ENCODE data around the gene UBE2D2. TPM values are rescaled to one million over a fixed set of nuclear protein-coding genes. Genes with fewer than 3 reads are reported as not detected.

UBE2D2 gene
- total and polyA plus RNA-seq, 2 of the 13 experiments (the other 11 are each of a cell fraction or from before 2014, with no cell fraction given), result 79.1 to 109 TPM

- TF ChIP-seq ZNF580 (CRISPR knock-in tag; IDR thresholded peaks at IDR 0.05; ENCODE audit: borderline replicate concordance, low read depth), result peak; percentile 82; the same call in 1 of the 2 replicates
- peak; percentile 86 for TF ChIP-seq GMEB2 (CRISPR knock-in tag; IDR thresholded peaks at IDR 0.05; ENCODE audit: low read depth)
- TF ChIP-seq ZNF614 (CRISPR knock-in tag; IDR thresholded peaks at IDR 0.05; ENCODE audit: borderline replicate concordance), result peak; percentile 40; the same call in 1 of the 2 replicates
- no peak for TF ChIP-seq ZNF282 (IDR thresholded peaks at IDR 0.05; ENCODE audit: partially characterized antibody)
- no peak; the same call in 1 of the 2 replicates for TF ChIP-seq ZNF225 (CRISPR knock-in tag; IDR thresholded peaks at IDR 0.05)
- no peak for TF ChIP-seq MZF1 (CRISPR knock-in tag; IDR thresholded peaks at IDR 0.05; ENCODE audit: borderline replicate concordance)
- no peak for TF ChIP-seq U2AF2 (IDR thresholded peaks at IDR 0.05; ENCODE audit: low read depth, low read length)
- peak; percentile 35; the same call in 1 of the 2 replicates for TF ChIP-seq SOX13 (IDR thresholded peaks at IDR 0.05)
- peak in 1 of 2 experiments; percentile 28; a peak in 1 of 4 replicates for TF ChIP-seq SOX13 (CRISPR knock-in tag; conservative IDR thresholded peaks at IDR 0.05 in 1 of 2, IDR thresholded peaks at IDR 0.05 in 1 of 2)
- TF ChIP-seq YY1 (IDR thresholded peaks at IDR 0.05; ENCODE audit: insufficient read depth, insufficient replicate concordance, low read depth, low read length), result peak; percentile 66
- TF ChIP-seq RBAK (CRISPR knock-in tag; IDR thresholded peaks at IDR 0.05), result no peak
- TF ChIP-seq GABPB1 (CRISPR knock-in tag; IDR thresholded peaks at IDR 0.05), result peak; percentile 76
- no peak; the same call in 1 of the 2 replicates for TF ChIP-seq ZNF776 (CRISPR knock-in tag; IDR thresholded peaks at IDR 0.05)
- TF ChIP-seq PRPF4 (IDR thresholded peaks at IDR 0.05; ENCODE audit: low read depth, low read length, poor library complexity, severe bottlenecking), result no peak
- TF ChIP-seq GLI4 (CRISPR knock-in tag; IDR thresholded peaks at IDR 0.05; ENCODE audit: borderline replicate concordance), result no peak
- TF ChIP-seq SP140L (CRISPR knock-in tag; IDR thresholded peaks at IDR 0.05; ENCODE audit: borderline replicate concordance), result no peak
- TF ChIP-seq KDM2A (CRISPR knock-in tag; IDR thresholded peaks at IDR 0.05; ENCODE audit: borderline replicate concordance, low read depth), result peak; percentile 89; the same call in 1 of the 2 replicates
- no peak for TF ChIP-seq LRRFIP1 (CRISPR knock-in tag; conservative IDR thresholded peaks at IDR 0.05)
- TF ChIP-seq AKNA (CRISPR knock-in tag; IDR thresholded peaks at IDR 0.05; ENCODE audit: borderline replicate concordance), result no peak
Measured at GRCh38 chr5:139560752-139561654, at the start of gene UBE2D2 (continued).
